ENCODE measurements around the gene LRRC15. TPM values are rescaled to one million over a fixed set of nuclear protein-coding genes. Genes with fewer than 3 reads are reported as not detected.
A peak's percentile ranks its signal among the peaks of the same experiment; 100 is the strongest.

The LRRC15 gene
- total RNA-seq, 1 donor from 2014 or later = not detected

GRCh38 chr3:194346035-194346434, 23.5 kb downstream of the LRRC15 start:
- H3K4me3 ChIP-seq (ENCODE audit: low read depth, low read length) = no peak overlapping the region
- DNase-seq (ENCODE audit: low read depth) = no peak
- TF ChIP-seq CTCF (conservative IDR thresholded peaks at IDR 0.05; ENCODE audit: low read depth, low read length) = no peak

GRCh38 chr3:194344012-194344411, 25.5 kb downstream of the LRRC15 start:
- DNase-seq (ENCODE audit: low read depth) = no peak

GRCh38 chr3:194343561-194343893, 26.0 kb downstream of the LRRC15 start:
- no peak for DNase-seq (ENCODE audit: low read depth)
- no peak overlapping the region for H3K4me3 ChIP-seq (ENCODE audit: low read depth, low read length)
- no peak for TF ChIP-seq CTCF (conservative IDR thresholded peaks at IDR 0.05; ENCODE audit: low read depth, low read length)

More at GRCh38 chr3:194344012-194344411, 25.5 kb downstream of the LRRC15 start:
- TF ChIP-seq CTCF (conservative IDR thresholded peaks at IDR 0.05; ENCODE audit: low read depth, low read length) = peak; percentile 99
- H3K4me3 ChIP-seq (ENCODE audit: low read depth, low read length) = no peak overlapping the region

GRCh38 chr3:194342861-194343560, 26.5 kb downstream of the LRRC15 start:
- no peak overlapping the region for H3K4me3 ChIP-seq (ENCODE audit: low read depth, low read length)
- DNase-seq (ENCODE audit: low read depth) = no peak
- TF ChIP-seq CTCF (conservative IDR thresholded peaks at IDR 0.05; ENCODE audit: low read depth, low read length) = no peak

- no peak for TF ChIP-seq CTCF (conservative IDR thresholded peaks at IDR 0.05; ENCODE audit: low read depth, low read length)
- no peak for DNase-seq (ENCODE audit: low read depth)
- H3K4me3 ChIP-seq (ENCODE audit: low read depth, low read length) = no peak overlapping the region
Observed at GRCh38 chr3:194340757-194341400, 28.7 kb downstream of the LRRC15 start.

GRCh38 chr3:194339840-194340239, 29.7 kb downstream of the LRRC15 start:
- DNase-seq (ENCODE audit: low read depth) = no peak
- no peak for TF ChIP-seq CTCF (conservative IDR thresholded peaks at IDR 0.05; ENCODE audit: low read depth, low read length)
- no peak overlapping the region for H3K4me3 ChIP-seq (ENCODE audit: low read depth, low read length)

- TF ChIP-seq CTCF (conservative IDR thresholded peaks at IDR 0.05; ENCODE audit: low read depth, low read length) = no peak
- H3K4me3 ChIP-seq (ENCODE audit: low read depth, low read length) = no peak overlapping the region
- no peak for DNase-seq (ENCODE audit: low read depth)
Observed at GRCh38 chr3:194339356-194339755, 30.2 kb downstream of the LRRC15 start.

Measured in epithelial cell of proximal tubule (primary cell).